ENCODE results near the gene REXO1.

Gene REXO1

DNA sequence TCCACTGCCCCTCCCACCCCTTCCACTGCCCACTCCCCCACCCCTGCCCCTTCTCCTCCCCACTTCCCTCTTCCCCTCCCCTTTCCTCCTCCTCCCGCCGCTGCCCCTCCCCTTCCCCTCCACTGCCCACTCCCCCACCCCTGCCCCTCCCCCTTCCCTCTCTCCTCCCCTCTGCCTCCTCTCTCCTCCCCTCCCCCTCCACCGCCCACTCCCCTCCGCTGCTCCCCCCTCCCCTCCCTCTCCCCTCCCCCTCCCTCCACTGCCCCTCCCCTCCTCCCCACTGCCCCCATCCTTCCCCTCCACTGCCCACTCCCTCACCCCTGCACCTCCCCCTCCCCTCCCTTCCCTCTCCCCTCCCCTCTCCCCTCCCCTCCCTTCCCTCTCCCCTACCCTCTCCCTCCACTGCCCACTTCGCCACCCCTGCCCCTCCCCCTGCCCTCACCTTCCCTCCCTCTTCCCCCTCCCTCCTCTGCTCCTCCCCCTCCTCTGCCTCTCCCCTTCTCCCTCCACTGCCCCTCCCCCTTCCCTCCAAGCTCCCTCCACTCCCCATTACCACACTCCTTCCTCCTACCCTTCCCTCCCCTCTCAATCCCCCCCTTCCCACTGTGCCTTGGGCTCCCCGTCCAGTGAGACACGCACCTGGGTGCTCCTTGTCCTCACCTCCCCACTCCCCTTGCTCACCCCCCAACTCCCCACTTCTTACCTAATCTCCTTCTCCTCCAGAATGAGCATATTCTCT lies 58.1 kb downstream of the REXO1 start:
- no peak for DNase-seq (ENCODE audit: low spot score)

DNA sequence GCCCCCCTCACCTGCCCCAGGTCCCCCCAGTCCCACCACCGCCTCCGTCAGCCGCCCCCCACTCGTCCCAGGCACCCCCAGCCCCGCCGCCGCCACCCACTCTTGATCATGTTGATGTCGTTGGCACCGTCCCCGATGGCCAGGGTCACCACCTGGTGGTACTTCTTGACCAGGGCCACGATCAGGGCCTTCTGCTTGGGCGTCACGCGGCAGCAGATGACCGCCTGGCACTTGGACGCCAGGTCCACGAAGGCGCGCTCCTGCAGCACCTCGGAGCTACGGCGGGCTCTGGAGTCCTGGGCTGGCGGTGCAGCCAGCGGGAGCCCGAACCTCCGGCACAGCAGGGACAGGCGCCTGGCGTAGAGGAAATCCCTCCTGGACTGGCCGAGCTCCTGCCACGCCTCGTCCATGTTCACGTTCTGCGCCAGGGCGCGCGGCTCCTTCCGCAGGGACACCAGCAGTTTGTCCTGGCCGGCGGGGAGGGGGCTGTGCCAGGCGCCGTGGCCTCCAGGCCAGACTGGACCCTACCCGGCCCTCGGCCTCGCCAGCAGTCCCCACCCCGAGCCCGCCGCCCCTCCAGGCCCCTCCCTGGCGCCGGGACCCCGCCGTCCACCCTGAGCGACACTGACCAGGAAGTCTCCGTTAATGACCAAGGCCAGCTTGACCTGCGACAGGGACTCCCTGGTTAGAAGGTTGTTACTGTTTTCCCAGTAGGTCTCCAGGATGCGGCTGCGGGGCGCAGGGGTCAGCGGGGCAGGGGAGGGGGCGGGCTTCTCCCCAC lies 58.8 kb downstream of the REXO1 start:
- DNase-seq (ENCODE audit: low spot score), result no peak

DNA sequence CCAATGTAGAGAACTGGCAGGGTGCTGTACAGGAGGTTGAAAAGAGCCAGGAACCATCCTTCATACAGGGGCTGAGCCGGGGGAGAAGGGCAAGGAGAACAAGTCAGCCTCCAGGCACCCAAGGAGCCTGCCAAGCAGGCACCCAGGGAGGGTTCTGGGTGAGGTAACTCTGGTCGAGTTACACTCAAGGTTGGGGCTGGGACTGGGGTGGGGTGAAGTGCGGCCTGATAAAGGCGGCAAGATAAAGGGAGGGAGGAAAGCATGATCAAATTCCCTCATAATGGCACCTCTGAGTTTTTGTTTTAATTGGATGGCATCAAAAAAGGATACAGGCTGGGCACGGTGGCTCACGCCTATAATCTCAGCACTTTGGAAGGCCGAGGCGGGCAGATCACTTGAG lies 61.2 kb downstream of the REXO1 start:
- no peak for DNase-seq (ENCODE audit: low spot score)

DNA sequence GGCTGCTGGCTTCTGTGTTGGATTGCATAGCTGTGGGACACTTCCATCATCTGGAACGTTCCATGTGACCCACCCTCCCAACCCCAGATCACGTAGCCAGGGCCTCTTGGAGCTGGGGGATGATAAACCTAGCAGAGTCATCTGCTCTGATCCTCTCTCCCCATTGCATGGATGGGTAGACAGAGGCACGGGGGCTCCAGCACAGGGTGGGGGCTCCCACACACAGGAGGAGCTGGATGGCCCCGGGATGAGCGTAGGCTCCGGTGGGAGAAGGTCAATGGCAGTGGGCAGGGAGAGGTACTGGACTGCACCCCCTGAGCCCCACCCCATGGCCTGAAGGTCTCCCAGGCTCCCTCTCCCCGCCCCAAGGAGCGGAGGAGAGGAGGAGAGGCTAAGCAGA lies 61.6 kb downstream of the REXO1 start:
- no peak for DNase-seq (ENCODE audit: low spot score)

DNA sequence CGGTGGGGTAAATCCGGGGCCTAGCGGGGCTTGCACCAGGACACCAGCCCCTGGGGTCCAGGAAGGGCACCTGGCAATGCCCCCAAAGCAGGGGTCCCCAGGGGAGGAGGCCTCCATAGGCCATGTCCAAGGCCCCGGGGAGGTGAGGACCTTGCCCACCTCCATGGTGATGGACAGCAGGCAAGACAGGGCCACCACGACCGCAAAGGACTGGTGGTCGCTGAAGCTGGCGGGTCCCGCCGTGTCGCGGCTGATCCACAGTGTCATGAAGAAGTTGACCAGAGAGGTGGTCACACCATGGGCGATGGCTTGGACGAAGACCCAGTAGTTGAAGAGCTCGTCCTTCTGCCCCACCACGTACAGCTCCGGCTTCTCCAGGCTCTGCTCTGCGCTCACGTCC lies 63.0 kb downstream of the REXO1 start:
- no peak for DNase-seq (ENCODE audit: low spot score)

DNA sequence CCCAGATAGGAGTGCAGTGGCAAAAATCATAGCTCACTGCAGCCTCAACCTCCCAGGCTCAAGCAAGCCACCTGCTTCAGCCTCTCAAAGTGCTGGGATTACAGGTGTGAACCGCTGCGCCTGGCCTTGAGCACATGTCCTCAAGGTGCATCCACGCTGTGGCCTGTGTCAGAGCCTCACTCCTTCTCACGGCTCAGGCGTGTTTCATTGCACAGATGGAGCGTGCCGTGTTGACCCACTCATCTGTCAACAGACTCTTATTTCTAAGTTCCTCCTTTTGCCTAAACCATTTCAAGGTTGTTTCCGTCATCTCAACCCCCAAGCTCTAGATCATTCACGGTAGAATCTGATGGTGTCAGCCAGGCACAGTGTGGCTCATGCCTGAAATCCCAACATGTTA lies 64.4 kb downstream of the REXO1 start:
- DNase-seq (ENCODE audit: low spot score), result no peak

DNA sequence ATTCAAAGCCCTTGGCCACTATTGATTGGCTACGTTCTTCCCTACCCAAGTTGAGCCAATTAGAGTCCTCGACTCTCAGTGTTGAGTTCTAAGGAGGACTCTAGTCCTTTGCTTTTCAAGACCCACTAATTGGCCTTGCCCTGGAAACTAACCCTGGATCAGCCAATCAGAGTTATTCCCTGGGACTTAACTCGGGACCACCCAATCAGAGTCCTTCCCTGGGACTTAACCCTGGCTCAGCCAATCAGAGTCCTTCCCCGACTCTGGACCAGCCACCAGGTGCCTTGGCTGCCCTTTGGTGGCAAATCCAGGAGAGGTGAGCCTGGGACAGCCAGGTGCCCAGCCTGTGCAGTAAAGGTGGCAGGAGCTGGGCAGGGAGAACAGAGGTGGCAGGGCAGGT lies 64.9 kb downstream of the REXO1 start:
- no peak for DNase-seq (ENCODE audit: low spot score)

DNA sequence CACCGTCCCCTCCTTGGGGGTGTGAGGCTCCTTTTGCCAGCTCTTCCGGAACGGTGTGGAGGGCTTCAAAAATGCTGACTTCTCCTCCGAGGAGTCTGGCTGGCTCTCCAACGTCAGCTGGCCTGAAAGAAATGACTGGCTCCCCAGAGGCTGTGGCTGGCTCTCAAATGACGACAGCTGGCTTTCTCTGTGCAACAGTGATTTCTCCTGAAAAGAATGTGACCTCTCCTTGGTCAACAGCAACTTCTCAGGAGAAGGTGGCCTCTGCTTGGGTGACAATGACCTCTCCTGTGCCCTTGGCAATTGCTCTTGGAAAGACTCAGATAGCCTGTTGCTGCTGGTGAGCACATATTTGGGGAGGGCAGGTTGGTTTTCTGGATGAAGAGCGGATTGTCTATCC lies 65.8 kb downstream of the REXO1 start:
- no peak for DNase-seq (ENCODE audit: low spot score)

DNA sequence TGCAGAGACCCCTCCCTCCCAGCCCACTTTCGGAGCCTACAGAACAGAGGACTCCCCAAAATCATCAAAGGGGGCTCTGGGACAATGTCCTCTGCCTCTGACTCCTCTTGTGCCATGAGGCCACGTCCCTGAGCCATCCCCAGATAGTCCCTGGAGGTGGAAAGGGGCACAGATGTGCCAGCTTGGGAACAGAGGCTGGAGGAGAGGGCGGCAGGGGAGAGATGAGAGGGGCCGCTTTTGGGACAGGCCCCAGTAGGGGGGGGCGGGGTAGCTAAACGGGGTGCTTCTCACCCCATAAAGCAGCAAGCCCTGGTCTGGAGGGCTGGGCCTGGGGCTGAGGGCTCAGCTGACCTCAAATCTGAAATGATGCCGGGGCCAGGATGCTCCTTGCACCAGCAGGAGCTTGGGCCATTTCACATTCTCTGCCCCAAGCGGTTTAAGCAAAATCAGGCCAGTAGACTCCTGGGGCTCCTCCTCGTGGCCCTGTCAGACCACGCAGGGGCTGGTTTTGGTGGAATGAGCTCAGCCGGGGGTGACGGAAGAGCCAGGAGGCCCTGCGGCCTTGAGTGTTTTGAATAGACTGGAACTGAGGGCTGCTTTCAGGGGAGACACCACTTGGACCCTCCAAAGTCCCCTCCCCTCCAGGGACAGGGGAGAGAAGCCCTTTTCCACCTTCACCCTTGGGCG lies 67.9 kb downstream of the REXO1 start:
- DNase-seq (ENCODE audit: low spot score), result no peak

DNA sequence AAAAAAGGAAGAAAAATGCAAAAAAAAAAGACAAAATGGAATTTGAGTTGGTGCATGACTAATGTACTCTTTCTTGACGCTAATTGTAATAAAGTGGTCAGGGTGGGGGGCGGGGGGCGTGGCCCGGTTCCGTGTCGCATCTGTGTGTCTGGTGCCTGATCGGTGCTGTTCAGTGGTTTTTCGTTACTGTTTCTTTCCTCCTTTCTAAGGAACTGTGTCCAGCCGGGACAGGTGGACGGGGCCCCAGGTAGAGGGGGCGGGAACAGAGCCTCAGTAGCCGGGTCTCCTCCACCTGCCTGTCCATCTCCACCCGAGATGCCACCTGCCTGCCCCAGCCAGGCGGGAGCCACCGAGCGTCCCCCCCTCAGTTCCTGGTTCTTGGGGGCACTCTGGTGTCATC lies 68.7 kb downstream of the REXO1 start:
- no peak for DNase-seq (ENCODE audit: low spot score)

DNA sequence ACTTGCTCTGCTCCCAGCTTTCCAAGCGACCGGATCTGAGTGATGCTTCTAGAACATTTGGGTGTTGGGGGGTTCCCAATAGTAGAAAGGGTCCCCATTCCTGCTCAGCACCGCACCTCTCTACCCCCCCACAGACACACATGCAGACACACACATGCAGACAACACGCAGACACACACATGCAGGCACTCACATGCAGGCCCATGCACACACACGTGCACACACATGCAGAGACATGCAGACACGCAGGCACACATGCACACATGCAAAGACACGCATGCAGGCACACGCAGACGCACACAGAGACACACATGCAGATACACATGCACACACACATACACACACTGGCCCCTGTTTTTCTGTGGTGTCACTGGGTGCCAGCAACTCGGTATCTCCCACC lies 71.1 kb downstream of the REXO1 start:
- DNase-seq (ENCODE audit: low spot score), result no peak

DNA sequence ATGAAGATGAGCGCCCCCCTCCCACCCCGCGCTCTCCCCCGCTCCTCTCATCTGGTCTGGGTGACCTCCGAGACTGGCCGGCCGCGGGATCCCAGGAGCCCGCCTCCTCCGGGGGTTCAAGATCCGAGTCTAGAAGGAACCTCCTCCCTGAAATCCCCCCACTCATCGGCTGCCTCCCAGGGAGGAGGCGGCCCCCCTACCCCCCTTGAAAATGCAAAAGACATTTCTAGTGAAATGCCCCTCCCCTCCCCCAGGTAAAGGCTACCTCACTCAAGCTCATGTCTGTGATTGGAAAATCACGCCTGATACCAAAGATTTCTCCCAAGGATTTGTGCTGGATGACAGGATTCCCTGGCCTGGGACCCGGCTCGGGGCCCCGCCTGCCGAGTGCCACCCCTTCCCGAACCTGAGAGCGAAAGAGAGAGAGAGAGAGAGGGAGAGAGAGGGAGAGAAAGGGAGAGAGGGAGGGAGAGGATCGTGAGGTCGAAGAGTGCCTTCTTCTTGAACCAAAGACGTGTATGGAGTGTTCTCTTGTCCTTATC lies 71.6 kb downstream of the REXO1 start:
- no peak for DNase-seq (ENCODE audit: low spot score)

DNA sequence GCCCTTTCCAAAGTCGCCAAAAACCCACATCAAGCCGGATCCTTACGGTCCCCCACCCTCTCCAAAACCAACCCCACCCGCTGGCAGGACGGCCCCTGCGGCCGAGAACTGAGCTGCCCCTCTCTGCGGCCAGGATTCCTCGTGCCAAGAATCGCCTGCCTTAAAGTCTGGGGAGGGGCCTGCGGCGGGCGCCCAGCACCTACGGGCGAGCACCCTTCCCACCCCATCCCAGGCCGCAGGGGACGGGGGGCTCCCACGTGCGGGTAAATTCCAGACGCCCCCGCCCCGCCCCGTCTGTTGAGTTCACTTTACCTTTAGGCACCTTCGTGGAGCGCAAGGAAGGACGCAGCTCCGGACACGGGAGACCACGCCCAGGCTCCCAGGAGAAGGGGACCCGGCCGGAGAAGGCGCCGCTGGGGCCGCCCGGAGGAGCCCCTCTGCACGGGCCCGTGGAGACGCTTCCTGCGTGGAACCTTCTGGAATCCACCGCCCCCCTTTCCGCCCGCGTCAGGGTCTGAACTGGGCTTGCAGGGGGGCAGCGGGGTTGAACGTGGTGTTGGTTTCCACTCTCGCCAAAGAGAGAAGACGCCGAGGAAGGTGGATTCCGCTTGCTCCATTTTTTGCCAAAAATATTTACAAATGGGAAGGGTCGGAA lies 72.2 kb downstream of the REXO1 start:
- DNase-seq (ENCODE audit: low spot score), result no peak

DNA sequence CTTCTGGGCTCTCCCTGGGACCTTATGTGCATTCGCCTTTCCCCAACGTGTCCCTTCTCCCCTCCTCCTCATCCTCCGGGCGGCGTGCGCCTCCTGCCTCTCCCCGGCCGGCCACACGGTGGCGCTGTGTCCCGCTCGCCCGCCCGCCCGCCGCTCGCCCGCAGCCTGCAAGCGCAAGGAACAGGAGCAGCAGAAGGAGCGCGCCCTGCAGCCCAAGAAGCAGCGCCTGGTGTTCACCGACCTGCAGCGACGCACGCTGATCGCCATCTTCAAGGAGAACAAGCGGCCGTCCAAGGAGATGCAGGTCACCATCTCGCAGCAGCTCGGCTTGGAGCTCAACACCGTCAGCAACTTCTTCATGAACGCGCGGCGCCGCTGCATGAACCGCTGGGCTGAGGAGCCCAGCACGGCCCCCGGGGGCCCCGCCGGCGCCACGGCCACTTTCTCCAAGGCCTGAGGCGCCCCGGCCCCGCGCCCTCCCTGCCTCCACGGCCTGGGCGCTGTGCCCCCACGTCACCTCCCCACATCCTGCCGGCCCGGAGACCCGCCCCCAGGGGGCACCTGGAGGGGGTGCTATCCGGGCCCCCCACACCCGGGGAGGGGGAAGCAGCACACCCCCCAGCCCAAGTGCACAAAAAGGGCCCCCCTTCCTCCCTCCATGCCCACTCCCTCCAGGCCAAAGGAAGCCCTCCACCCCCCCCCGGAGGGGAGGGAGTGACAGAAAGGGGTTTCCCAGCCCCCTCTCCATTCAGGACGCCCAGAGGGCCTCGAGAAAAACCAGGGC lies 73.1 kb downstream of the REXO1 start:
- no peak for DNase-seq (ENCODE audit: low spot score)

DNA sequence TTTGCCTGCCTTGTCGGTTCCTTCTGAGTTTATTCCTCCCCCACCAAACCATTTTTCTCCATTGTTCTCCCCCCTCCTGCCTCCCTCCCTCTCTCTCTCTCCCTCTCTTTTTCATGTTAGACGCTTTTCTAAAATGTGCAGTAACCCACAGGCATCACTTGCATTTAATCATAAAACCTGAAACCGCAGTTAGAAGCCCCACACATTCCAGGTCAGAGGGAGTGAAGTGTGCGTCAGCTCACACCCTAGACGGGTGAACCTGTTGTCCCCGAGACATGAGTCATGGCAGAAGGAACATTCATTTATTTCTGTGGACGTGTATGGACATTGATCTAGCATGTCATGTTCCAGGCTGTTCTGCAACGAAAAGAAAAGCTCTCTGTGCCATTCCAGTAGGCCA lies 75.1 kb downstream of the REXO1 start:
- DNase-seq (ENCODE audit: low spot score), result no peak

DNA sequence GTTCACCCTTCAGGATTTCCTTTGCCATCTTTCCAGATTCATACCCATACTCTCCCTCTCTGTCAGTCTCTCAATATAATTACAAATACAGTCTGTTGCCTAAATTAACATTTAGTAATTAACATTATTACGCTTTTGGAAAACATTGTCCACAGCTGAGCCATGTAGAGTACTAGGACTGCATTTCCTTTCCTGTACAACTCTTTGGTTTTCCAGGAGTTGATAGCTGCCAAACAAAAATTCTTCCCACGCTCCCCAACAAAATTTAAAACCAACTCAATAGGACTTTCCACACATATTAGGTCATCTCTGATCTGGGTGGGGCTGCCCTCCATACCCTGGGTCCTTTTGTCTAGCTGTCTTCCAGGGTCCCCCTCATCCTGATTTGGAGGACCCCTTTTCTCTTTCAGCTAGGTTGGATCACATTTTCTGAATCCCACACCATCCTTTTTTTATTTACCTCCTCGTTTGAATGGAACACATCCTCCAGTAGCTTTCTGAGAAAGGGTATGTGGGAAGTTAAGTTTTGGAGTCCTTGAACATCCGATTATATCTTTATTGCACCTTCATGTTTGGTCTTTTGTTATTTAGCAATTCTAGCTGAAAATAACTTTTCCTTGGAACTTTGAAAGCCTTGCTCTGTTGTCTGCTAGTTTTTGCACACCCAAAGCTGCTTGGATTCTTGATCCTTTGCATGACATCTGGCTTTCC lies 77.3 kb downstream of the REXO1 start:
- no peak for DNase-seq (ENCODE audit: low spot score)

DNA sequence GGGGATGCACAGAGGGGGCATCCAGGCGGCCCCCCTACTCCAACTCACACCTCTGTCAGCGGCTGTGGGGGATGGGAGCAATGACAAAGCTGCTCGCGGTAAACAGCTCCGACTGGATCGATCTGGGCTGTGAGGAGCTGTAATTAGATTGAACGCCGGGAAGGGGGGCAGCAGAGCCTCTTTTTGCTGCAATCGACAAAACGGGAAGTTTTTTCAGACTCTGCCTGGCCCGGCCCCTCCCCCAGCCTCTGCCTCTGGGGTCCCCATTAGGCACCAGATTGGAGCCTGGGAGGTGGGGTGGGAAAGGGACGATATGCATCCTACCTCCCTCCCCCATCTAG lies 78.7 kb downstream of the REXO1 start:
- no peak for DNase-seq (ENCODE audit: low spot score)

DNA sequence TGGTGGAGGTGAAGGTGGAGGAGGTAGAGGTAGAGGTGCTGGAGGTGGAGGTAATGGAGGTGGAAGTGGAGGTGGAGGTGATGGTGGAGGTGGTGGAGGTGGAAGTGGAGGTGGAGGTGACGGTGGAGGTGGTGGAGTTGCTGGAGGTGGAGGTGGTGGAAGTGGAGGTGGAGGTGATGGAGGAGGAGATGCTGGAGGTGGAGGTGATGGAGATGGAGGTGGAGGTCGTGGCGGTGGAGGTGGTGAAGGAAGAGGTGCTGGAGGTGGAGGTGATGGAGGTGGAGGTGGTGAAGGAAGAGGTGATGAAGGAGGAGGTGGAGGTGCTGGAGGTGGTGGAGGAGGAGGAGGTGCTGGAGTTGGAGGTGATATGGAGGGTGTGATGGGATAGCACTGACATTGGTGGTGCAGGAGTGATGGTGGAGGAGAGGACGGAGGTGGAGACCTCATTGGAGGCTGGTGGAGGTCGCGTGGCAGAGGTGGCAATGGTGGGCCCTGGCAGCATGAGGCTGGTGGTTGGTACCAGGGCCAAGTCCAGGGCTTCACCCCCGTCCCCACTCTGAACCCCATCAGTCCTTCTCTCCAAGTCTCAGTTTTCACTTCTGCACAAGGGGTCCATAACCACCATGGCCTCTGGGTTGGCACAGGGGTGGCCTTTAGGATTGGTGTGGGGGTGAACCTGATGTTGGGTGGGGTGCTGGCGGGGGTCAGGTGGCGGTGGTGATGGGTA lies 79.2 kb downstream of the REXO1 start:
- no peak for DNase-seq (ENCODE audit: low spot score)

DNA sequence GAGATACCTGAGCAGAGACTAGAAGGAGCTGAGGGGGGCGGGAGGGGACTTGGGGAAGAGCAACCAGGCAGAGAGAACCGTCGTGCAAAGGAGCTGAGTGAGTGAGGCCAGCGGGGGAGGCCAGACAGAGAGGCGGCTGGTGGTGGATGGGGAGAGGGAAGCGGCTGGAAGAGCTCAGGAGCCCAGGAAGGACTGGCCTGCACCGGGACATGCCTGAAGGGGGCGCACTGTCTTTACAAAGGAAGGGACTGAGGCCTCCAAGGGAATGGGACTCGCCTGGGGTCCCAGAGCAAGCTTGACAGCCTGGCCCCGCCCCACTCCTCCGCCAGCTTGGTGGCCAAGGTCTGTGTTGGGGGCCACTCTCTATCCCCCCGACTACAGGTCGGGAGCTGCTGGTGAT lies 80.0 kb downstream of the REXO1 start:
- DNase-seq (ENCODE audit: low spot score), result no peak

DNA sequence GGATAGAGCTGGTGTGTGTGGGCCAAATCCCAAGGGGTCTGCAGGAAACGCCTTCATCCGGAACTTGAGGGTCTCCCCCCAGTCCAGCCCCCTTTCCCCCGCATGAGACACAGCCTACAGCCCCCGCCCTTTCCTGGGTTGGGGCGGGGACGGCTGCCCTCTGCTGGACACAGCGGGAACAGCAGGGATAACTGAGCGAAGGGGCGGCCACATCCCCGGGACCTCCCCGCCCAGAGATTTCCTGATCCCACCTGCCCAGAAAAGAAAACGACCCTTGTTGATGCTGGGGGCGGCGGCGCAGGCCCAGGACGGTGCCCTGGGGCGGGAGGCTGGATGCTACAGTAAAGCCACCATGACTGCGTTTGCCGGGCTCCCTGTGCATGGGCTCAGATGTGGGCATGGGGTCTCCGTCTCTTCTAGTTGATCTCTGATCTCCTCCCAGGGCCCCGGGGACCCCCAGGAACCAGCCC lies 80.8 kb downstream of the REXO1 start:
- peak; percentile 85 for DNase-seq (ENCODE audit: low spot score)

Data from ecto neural progenitor cell (in vitro differentiated cells).